ENCODE measurements around the gene RUSF1.

The RUSF1 gene

GRCh38 chr16:31501226-31501965 lies 6.8 kb downstream of the RUSF1 start:
- no peak for DNase-seq (ENCODE audit: insufficient read length, low spot score)
- no peak for TF ChIP-seq CTCF (IDR thresholded peaks at IDR 0.05; ENCODE audit: insufficient read depth, missing control alignments)
- FAIRE-seq: no peak

GRCh38 chr16:31499928-31500327 lies 8.3 kb downstream of the RUSF1 start:
- TF ChIP-seq CTCF (IDR thresholded peaks at IDR 0.05; ENCODE audit: insufficient read depth, missing control alignments): no peak
- FAIRE-seq: no peak
- DNase-seq (ENCODE audit: insufficient read length, low spot score): no peak

- TF ChIP-seq CTCF (IDR thresholded peaks at IDR 0.05; ENCODE audit: insufficient read depth, missing control alignments): no peak
- no peak for FAIRE-seq
These were observed 9.7 kb downstream of the RUSF1 start for GRCh38 chr16:31498493-31498892.

GRCh38 chr16:31496670-31497069 lies 11.5 kb downstream of the RUSF1 start:
- no peak for TF ChIP-seq CTCF (IDR thresholded peaks at IDR 0.05; ENCODE audit: insufficient read depth, missing control alignments)
- no peak for DNase-seq (ENCODE audit: insufficient read length, low spot score)
- FAIRE-seq: no peak

More at GRCh38 chr16:31498493-31498892, 9.7 kb downstream of the RUSF1 start:
- DNase-seq (ENCODE audit: insufficient read length, low spot score): no peak

- no peak for TF ChIP-seq CTCF (IDR thresholded peaks at IDR 0.05; ENCODE audit: insufficient read depth, missing control alignments)
- no peak for FAIRE-seq
- no peak for DNase-seq (ENCODE audit: insufficient read length, low spot score)
These were observed 14.6 kb downstream of the RUSF1 start for GRCh38 chr16:31493506-31494125.

- no peak for TF ChIP-seq CTCF (IDR thresholded peaks at IDR 0.05; ENCODE audit: insufficient read depth, missing control alignments)
- DNase-seq (ENCODE audit: insufficient read length, low spot score) (no peak), FAIRE-seq (no peak)
These were observed 16.3 kb downstream of the RUSF1 start for GRCh38 chr16:31491778-31492418.
